Measurements from ENCODE around the gene RICTOR. TPM values are rescaled to one million over a fixed set of nuclear protein-coding genes. Genes with fewer than 3 reads are reported as not detected.

RICTOR gene
- total and polyA plus RNA-seq, 9 of the 15 experiments (the other 6 are each of a cell fraction or from before 2014, with no cell fraction given), result 13.9 to 46.6 (median 22.6) TPM

DNA sequence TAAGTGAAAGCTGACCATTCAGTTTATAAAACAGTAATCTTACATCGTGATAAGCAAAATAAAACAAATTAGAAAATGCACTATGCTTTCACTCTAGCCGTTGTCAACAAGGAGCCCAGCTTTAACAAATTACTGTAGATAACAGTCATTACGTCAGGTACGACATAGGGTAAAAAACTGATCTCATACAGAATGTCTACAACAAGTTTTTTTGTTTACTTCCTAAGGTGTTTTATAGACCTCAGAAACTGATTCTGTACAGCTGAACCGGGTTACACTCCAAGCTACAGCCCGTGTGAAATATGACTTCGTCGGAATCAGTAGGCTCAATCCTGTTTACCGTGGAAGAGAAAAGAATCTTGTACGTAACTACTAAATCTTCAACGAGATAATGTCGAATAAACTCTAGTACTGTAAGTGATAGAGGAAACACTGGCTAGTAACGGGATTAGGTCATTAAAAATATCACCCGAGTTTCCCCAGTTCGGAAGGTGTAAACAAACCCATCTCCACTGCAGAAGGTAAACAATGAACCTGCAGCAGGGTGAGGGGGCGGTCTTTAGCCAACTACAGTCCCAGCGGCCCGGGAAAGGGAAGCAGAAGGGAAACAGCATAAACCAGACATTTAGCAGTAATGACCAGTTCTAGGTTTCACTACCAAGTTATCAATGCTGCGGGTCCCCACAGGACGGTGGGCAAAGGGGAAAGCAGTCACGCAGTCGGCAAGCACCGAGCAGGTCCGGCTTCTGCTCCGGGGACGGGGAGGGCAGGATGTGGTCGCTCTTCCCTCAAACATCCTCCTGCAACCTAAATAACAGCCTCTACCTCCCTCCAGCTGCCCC, 1.1 kb downstream of the RICTOR start (continued):
- TF ChIP-seq, protein P1, sequence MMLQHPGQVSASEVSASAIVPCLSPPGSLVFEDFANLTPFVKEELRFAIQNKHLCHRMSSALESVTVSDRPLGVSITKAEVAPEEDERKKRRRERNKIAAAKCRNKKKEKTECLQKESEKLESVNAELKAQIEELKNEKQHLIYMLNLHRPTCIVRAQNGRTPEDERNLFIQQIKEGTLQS (IDR thresholded peaks at IDR 0.05), result peak; percentile 34; the same call in 1 of the 2 replicates
- TF ChIP-seq, protein P1 (CRISPR knock-in tag; conservative IDR thresholded peaks at IDR 0.05), result no peak
- peak; percentile 45; the same call in 1 of the 2 replicates for TF ChIP-seq CBFB (CRISPR knock-in tag; IDR thresholded peaks at IDR 0.05)
- TF ChIP-seq, protein P2, sequence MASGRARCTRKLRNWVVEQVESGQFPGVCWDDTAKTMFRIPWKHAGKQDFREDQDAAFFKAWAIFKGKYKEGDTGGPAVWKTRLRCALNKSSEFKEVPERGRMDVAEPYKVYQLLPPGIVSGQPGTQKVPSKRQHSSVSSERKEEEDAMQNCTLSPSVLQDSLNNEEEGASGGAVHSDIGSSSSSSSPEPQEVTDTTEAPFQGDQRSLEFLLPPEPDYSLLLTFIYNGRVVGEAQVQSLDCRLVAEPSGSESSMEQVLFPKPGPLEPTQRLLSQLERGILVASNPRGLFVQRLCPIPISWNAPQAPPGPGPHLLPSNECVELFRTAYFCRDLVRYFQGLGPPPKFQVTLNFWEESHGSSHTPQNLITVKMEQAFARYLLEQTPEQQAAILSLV (tag; IDR thresholded peaks at IDR 0.05), result no peak
- no peak for TF ChIP-seq NR4A1 (CRISPR knock-in tag; IDR thresholded peaks at IDR 0.05)
- no peak for TF ChIP-seq NR4A1 (tag; IDR thresholded peaks at IDR 0.05)
- TF ChIP-seq, protein P3, sequence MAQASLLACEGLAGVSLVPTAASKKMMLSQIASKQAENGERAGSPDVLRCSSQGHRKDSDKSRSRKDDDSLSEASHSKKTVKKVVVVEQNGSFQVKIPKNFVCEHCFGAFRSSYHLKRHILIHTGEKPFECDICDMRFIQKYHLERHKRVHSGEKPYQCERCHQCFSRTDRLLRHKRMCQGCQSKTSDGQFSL (CRISPR knock-in tag; IDR thresholded peaks at IDR 0.05), result 0 out of 2 replicates have a peak, but pooled peaks have one; percentile 29
- TF ChIP-seq, protein P3 (tag; IDR thresholded peaks at IDR 0.05), result no peak
- TF ChIP-seq CBX3 (IDR thresholded peaks at IDR 0.05; ENCODE audit: borderline replicate concordance in 1 of 2, low read length in 2 of 2), result no peak
- no peak for TF ChIP-seq FIP1L1 (IDR thresholded peaks at IDR 0.05; ENCODE audit: low read depth, low read length, poor library complexity, severe bottlenecking)
- TF ChIP-seq, protein P4, sequence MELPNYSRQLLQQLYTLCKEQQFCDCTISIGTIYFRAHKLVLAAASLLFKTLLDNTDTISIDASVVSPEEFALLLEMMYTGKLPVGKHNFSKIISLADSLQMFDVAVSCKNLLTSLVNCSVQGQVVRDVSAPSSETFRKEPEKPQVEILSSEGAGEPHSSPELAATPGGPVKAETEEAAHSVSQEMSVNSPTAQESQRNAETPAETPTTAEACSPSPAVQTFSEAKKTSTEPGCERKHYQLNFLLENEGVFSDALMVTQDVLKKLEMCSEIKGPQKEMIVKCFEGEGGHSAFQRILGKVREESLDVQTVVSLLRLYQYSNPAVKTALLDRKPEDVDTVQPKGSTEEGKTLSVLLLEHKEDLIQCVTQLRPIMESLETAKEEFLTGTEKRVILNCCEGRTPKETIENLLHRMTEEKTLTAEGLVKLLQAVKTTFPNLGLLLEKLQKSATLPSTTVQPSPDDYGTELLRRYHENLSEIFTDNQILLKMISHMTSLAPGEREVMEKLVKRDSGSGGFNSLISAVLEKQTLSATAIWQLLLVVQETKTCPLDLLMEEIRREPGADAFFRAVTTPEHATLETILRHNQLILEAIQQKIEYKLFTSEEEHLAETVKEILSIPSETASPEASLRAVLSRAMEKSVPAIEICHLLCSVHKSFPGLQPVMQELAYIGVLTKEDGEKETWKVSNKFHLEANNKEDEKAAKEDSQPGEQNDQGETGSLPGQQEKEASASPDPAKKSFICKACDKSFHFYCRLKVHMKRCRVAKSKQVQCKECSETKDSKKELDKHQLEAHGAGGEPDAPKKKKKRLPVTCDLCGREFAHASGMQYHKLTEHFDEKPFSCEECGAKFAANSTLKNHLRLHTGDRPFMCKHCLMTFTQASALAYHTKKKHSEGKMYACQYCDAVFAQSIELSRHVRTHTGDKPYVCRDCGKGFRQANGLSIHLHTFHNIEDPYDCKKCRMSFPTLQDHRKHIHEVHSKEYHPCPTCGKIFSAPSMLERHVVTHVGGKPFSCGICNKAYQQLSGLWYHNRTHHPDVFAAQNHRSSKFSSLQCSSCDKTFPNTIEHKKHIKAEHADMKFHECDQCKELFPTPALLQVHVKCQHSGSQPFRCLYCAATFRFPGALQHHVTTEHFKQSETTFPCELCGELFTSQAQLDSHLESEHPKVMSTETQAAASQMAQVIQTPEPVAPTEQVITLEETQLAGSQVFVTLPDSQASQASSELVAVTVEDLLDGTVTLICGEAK (IDR thresholded peaks at IDR 0.05), result no peak; the same call in 1 of the 2 replicates
- TF ChIP-seq, protein P4 (CRISPR knock-in tag; IDR thresholded peaks at IDR 0.05), result no peak
- peak; percentile 92 for TF ChIP-seq KAT7 (CRISPR knock-in tag; IDR thresholded peaks at IDR 0.05; ENCODE audit: borderline replicate concordance)
